Tibial nerve (tissue), 4 donors: ENCODE data around the gene SIGLEC6. TPM values are rescaled to one million over a fixed set of nuclear protein-coding genes. Genes with fewer than 3 reads are reported as not detected.

Source experiments
- DNase-seq, 2 donors: peaks; one replicate each; pipeline ENCODE4 v3.0.0-alpha.2; 2019; ENCODE audit warnings: low spot score in 2 of 2
- H3K27ac ChIP-seq, 4 donors: fragments of 200-600 bp; sonication (generic) in 3 of 4; one replicate each; pipeline ENCODE4 v1.5.1; 2017 to 2019; ENCODE audit warnings: mild to moderate bottlenecking in 1 of 4
- H3K27me3 ChIP-seq, 2 donors: fragments of 200-600 bp; sonication (generic) in 1 of 2; one replicate each; pipeline versions ENCODE4 v1.5.1 to v1.6.0; 2017 to 2019
- H3K36me3 ChIP-seq, 3 donors: fragments of 200-600 bp; sonication (generic); one replicate each; pipeline ENCODE4 v1.5.1; 2018 to 2019
- H3K4me1 ChIP-seq, 4 donors: fragments of 200-600 bp; sonication (generic) in 3 of 4; one replicate each; pipeline ENCODE4 v1.5.1; 2017 to 2019
- H3K4me3 ChIP-seq, 4 donors: fragments of 200-600 bp; sonication (generic) in 3 of 4; one replicate each; pipeline ENCODE4 v1.5.1; 2017 to 2019; ENCODE audit warnings: mild to moderate bottlenecking in 1 of 4, moderate library complexity in 1 of 4
- H3K9me3 ChIP-seq, 4 donors: fragments of 200-600 bp; sonication (generic) in 3 of 4; one replicate each; pipeline ENCODE4 v1.5.1; 2017 to 2019
- CTCF ChIP-seq, 5 experiments: fragments of 200-600 bp in 3 of 5; fragments of 450-650 bp in 2 of 5; sonication (generic) in 3 of 5; IDR thresholded peaks; one replicate each; pipeline ENCODE4 v1.5.1; 2016 to 2019; ENCODE audit warnings: antibody characterized with exemption in 5 of 5, mild to moderate bottlenecking in 3 of 5, moderate library complexity in 2 of 5
- EP300 ChIP-seq, 2 donors: sonication (generic); formaldehyde crosslinking; IDR thresholded peaks; one replicate each; pipeline ENCODE4 v1.6.1; 2017; ENCODE audit warnings: antibody characterized with exemption in 2 of 2, mild to moderate bottlenecking in 1 of 2
- POLR2A ChIP-seq, 2 donors: fragments of 450-650 bp; IDR thresholded peaks; one replicate each; pipeline ENCODE4 v1.6.1; 2017; ENCODE audit warnings: antibody characterized with exemption in 2 of 2, mild to moderate bottlenecking in 2 of 2, moderate library complexity in 2 of 2
- WGBS, 2 donors: methylation state at CpG; one replicate each; pipeline ENCODE4 v1.1.5; 2018; 5-methylcytosine and 5-hydroxymethylcytosine counted together
- total RNA-seq, 4 donors: library from RNA; depleted of rRNA; stranded (reverse); fragments of >200 nt; gene quantifications; one replicate each; pipeline ENCODE4 v1.1.0, GENCODE V29; 2016

SIGLEC6 gene
- total RNA-seq, 4 donors from 2014 or later, result 0.44 to 1.5 (median 0.59) TPM

DNA sequence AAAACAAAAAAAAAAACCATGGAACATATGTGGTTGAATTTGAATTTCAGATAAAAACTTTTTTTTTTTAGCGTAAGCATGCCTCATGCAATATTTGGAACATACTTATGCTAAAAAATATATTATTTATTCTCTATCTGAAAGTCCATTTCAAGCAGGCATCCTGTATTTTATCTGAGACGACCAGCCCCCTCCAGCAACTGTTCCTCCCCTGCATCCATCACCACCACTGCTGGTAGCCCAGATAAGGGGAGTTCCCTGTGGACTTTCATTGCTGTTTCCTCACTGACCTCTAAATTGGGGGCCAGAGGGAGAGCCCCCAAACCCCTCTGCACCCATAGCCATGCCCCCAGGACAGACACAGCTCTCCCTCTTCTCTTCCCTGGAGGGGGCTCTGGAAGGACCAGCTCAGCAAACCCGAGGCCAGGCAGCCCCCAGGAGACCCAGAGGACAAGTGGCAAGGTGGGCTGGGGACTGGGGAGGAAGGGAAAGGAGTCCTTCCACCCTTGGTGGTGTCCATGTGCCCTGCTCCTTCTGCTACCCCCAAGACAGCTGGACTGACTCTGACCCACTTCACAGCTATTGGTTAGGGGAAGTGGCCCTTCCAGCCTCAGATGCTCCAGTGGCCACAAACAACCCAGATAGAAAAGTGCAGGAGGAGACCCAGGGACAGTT is 23.3 kb downstream of the SIGLEC6 start:
- DNase-seq, result no peak
- H3K9me3 ChIP-seq, result peaks cover 0 to 14% (median 0%) of the 10 kb centered on the region in 4 donors
- no peak overlapping the region for H3K4me3 ChIP-seq
- H3K4me1 ChIP-seq, result no peaks in the 10 kb centered on the region
- H3K27ac ChIP-seq, result no peak overlapping the region
- H3K27me3 ChIP-seq, result peaks cover 0 to 3% of the 10 kb centered on the region in 2 donors
- WGBS, 2 donors, result 57 to 58% methylated on average over 3 of the region's 3 CpGs
- no peaks in the 10 kb centered on the region for H3K36me3 ChIP-seq
- TF ChIP-seq POLR2A (IDR thresholded peaks at IDR 0.05) (no peak), CTCF (IDR thresholded peaks at IDR 0.05) (no peak), EP300 (IDR thresholded peaks at IDR 0.05) (no peak)

GRCh38 chr19:51507640-51508058 is 23.8 kb downstream of the SIGLEC6 start:
- H3K36me3 ChIP-seq, result no peaks in the 10 kb centered on the region
- DNase-seq, result no peak
- H3K9me3 ChIP-seq, result peaks cover 0 to 14% (median 0%) of the 10 kb centered on the region in 4 donors
- 64 to 70% methylated on average over 6 of the region's 6 CpGs for WGBS, 2 donors
- peaks cover 0 to 3% of the 10 kb centered on the region in 2 donors for H3K27me3 ChIP-seq
- H3K4me3 ChIP-seq, result no peak overlapping the region
- H3K27ac ChIP-seq, result no peak overlapping the region
- H3K4me1 ChIP-seq, result no peaks in the 10 kb centered on the region
- TF ChIP-seq CTCF (IDR thresholded peaks at IDR 0.05) (no peak), EP300 (IDR thresholded peaks at IDR 0.05) (no peak), POLR2A (IDR thresholded peaks at IDR 0.05) (no peak)

- WGBS, 2 donors, result 42 to 45% methylated on average over 3 of the region's 3 CpGs
- H3K27ac ChIP-seq, result no peak overlapping the region
- no peak overlapping the region for H3K4me3 ChIP-seq
- no peak for DNase-seq
- H3K9me3 ChIP-seq, result peaks cover 0 to 14% (median 0%) of the 10 kb centered on the region in 4 donors
- no peaks in the 10 kb centered on the region for H3K4me1 ChIP-seq
- H3K36me3 ChIP-seq, result no peaks in the 10 kb centered on the region
- peaks cover 0 to 3% of the 10 kb centered on the region in 2 donors for H3K27me3 ChIP-seq
- TF ChIP-seq POLR2A (IDR thresholded peaks at IDR 0.05), result no peak
- no peak for TF ChIP-seq CTCF (IDR thresholded peaks at IDR 0.05)
- TF ChIP-seq EP300 (IDR thresholded peaks at IDR 0.05), result no peak
These were observed 24.3 kb downstream of the SIGLEC6 start for GRCh38 chr19:51507192-51507591.

- no peaks in the 10 kb centered on the region for H3K36me3 ChIP-seq
- H3K9me3 ChIP-seq, result peaks cover 0 to 14% (median 0%) of the 10 kb centered on the region in 4 donors
- H3K27ac ChIP-seq, result no peak overlapping the region
- H3K4me3 ChIP-seq, result no peak overlapping the region
- DNase-seq, result no peak
- no peaks in the 10 kb centered on the region for H3K4me1 ChIP-seq
- peaks cover 0 to 3% of the 10 kb centered on the region in 2 donors for H3K27me3 ChIP-seq
- TF ChIP-seq POLR2A (IDR thresholded peaks at IDR 0.05), result no peak
- TF ChIP-seq CTCF (IDR thresholded peaks at IDR 0.05), result no peak
- no peak for TF ChIP-seq EP300 (IDR thresholded peaks at IDR 0.05)
- 27 to 38% methylated on average over 3 of the region's 3 CpGs for WGBS, 2 donors
These were observed 25.6 kb downstream of the SIGLEC6 start for GRCh38 chr19:51505904-51506303.

- Histone ChIP-seq H3K36me3 (no peaks in the 10 kb centered on the region), H3K4me3 (no peak overlapping the region), H3K27me3 (no peaks in the 10 kb centered on the region), H3K4me1 (no peaks in the 10 kb centered on the region), H3K9me3 (peaks cover 0 to 14% (median 0%) of the 10 kb centered on the region in 4 donors), H3K27ac (no peak overlapping the region)
- 50 to 63% methylated on average over 3 of the region's 3 CpGs for WGBS, 2 donors
- no peak for DNase-seq
- TF ChIP-seq CTCF (IDR thresholded peaks at IDR 0.05) (no peak), POLR2A (IDR thresholded peaks at IDR 0.05) (no peak), EP300 (IDR thresholded peaks at IDR 0.05) (no peak)
These were observed 27.6 kb downstream of the SIGLEC6 start for GRCh38 chr19:51503896-51504295.
